Measurements from ENCODE around the gene TXLNB.

GRCh38 chr6:139253656-139254055, 38.1 kb downstream of the TXLNB start:
- no peak for TF ChIP-seq CTCF (IDR thresholded peaks at IDR 0.05)
- TF ChIP-seq POLR2AphosphoS5 (IDR thresholded peaks at IDR 0.05; ENCODE audit: low read depth, low read length): no peak
- TF ChIP-seq REST (IDR thresholded peaks at IDR 0.05; ENCODE audit: insufficient read depth in 1 of 2, low read depth in 2 of 2, low read length in 1 of 2): no peak
